ENCODE measurements around the gene MCRIP2. TPM values are rescaled to one million over a fixed set of nuclear protein-coding genes. Genes with fewer than 3 reads are reported as not detected.

The MCRIP2 gene
- total RNA-seq, 1 experiment from 2014 or later, result 56.3 TPM

DNA sequence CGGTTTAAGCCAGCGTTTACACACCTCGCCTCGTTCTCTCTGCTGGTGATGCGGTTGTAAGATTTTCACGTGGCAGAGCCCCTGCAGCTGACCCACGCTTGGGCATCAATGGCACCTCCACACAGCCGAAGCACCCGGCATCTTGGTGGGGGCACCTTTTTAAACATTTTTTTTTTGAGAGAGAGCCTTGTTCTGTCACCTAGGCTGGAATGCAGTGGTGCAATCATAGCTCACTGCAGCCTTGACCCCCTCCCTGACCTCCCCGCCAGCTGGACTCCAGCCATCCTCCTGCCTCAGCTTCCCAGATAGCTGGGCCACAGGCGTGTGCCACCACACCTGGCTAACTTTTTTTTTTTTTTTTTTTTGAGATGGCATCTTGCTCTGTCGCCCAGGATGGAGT is 12.4 kb downstream of the MCRIP2 start:
- TF ChIP-seq, protein P1, sequence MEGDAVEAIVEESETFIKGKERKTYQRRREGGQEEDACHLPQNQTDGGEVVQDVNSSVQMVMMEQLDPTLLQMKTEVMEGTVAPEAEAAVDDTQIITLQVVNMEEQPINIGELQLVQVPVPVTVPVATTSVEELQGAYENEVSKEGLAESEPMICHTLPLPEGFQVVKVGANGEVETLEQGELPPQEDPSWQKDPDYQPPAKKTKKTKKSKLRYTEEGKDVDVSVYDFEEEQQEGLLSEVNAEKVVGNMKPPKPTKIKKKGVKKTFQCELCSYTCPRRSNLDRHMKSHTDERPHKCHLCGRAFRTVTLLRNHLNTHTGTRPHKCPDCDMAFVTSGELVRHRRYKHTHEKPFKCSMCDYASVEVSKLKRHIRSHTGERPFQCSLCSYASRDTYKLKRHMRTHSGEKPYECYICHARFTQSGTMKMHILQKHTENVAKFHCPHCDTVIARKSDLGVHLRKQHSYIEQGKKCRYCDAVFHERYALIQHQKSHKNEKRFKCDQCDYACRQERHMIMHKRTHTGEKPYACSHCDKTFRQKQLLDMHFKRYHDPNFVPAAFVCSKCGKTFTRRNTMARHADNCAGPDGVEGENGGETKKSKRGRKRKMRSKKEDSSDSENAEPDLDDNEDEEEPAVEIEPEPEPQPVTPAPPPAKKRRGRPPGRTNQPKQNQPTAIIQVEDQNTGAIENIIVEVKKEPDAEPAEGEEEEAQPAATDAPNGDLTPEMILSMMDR (IDR thresholded peaks at IDR 0.05; ENCODE audit: unreplicated experiment), result no peak
- intact Hi-C loops (cut with micrococcal nuclease; ENCODE audit: unreplicated experiment), result no loop called here
- H3K4me3 Mint-ChIP-seq (ENCODE audit: low read depth, unreplicated experiment), result no peak overlapping the region
- no TSS peak for BruUV-seq (replicated peaks)
- CTCF ChIA-PET, result no interaction called here
- no peaks in the 10 kb centered on the region for H3K27me3 Mint-ChIP-seq (ENCODE audit: unreplicated experiment)
- no peaks in the 10 kb centered on the region for H3K9me3 Mint-ChIP-seq (ENCODE audit: low read depth, unreplicated experiment)
- no peak for DNase-seq
- no peaks in the 10 kb centered on the region for H3K4me1 Mint-ChIP-seq (ENCODE audit: low read depth, unreplicated experiment)
- peaks cover 59% of the 10 kb centered on the region for H3K36me3 Mint-ChIP-seq (ENCODE audit: insufficient read depth, unreplicated experiment)
- no peak overlapping the region for H3K27ac Mint-ChIP-seq (ENCODE audit: unreplicated experiment)

DNA sequence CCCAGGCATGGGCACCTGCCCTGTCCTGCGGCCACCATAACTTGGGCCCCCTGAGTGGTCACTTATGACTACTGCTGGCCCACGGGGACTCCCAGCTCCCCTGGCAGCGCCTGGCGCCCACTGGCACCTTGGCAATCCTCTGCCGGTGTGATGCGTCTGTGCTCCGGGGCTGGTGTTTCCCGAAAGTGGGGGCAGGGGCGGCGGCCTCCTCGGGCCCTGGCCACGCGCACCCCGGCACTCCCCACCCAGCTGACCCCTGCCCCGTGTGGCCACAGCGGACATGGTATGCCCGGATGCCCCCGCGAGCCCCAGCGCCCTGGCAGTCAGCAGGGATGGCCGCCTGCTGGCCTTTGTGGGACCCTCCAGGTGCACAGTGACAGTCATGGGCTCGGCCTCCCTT is 15.9 kb downstream of the MCRIP2 start:
- Mint-ChIP-seq H3K36me3 (ENCODE audit: insufficient read depth, unreplicated experiment) (peaks cover 46% of the 10 kb centered on the region), H3K9me3 (ENCODE audit: low read depth, unreplicated experiment) (no peaks in the 10 kb centered on the region), H3K27ac (ENCODE audit: unreplicated experiment) (no peak overlapping the region), H3K27me3 (ENCODE audit: unreplicated experiment) (no peaks in the 10 kb centered on the region), H3K4me3 (ENCODE audit: low read depth, unreplicated experiment) (no peak overlapping the region), H3K4me1 (ENCODE audit: low read depth, unreplicated experiment) (no peaks in the 10 kb centered on the region)
- intact Hi-C loops (cut with micrococcal nuclease; ENCODE audit: unreplicated experiment), result no loop called here
- DNase-seq, result no peak
- TF ChIP-seq, protein P1 (IDR thresholded peaks at IDR 0.05; ENCODE audit: unreplicated experiment), result no peak
- CTCF ChIA-PET, result no interaction called here
- no TSS peak for BruUV-seq (replicated peaks)

DNA sequence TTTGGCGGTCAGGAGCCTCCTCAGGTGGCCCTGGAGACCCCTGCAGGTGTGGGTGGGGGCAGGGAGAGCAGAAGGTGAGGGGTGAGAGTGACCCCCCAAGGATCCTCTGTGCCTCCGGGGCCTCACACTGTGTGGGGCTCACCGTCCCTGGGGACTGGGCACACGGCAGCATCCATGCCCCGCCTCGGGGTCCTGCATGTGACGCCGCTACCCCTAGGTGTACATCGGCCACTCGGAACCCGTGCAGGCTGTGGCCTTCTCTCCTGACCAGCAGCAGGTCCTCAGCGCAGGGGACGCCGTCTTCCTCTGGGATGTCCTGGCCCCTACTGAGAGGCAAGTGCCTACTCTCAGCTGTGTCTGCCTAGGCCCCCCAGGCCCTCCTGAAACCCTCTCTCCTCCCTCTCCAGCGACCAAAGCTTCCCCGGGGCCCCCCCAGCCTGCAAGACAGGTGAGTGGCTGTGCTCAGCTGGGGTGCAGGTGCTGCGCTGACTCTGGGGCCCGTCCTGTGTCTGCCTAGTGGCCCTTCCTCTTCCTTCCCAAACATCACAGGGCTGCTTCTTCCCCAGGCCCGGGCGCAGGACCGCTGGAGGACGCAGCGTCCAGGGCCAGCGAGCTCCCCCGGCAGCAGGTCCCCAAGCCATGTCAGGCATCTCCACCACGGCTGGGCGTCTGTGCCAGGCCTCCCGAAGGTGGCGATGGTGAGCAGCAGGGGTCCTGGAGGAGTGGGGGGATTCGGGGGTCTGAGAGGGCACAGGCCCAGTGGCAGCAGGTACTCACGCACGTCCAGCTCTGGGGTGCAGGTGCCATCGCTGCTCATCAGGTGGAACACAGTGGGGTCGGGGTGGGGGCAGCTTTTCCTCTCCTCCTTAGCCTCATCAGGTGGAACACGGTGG is 17.3 kb downstream of the MCRIP2 start:
- TF ChIP-seq, protein P1 (IDR thresholded peaks at IDR 0.05; ENCODE audit: unreplicated experiment), result no peak
- CTCF ChIA-PET, result no interaction called here
- H3K27ac Mint-ChIP-seq (ENCODE audit: unreplicated experiment), result no peak overlapping the region

DNA sequence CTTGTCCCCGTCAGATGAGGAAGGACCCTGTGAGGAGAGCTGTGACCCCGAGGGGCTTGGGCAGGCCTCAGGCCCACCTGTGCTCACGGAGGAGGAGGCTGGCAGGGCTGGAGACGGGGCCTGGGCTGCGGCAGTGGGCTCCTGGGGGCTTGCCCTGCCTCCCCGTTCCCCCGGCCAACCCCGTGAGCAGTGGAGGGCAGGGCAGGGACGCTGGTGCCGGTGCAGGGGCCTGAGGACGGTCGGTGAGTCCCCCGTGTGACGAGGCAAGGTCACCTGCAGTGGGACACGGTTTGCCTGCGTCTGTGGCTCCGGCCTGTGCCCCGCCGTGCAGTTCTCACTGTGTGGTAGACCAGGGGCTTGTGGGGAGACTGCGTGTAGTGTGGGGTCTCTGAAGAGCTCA is 18.0 kb downstream of the MCRIP2 start:
- H3K36me3 Mint-ChIP-seq (ENCODE audit: insufficient read depth, unreplicated experiment), result peaks cover 35% of the 10 kb centered on the region
- H3K4me3 Mint-ChIP-seq (ENCODE audit: low read depth, unreplicated experiment), result no peak overlapping the region
- CTCF ChIA-PET, result no interaction called here
- H3K9me3 Mint-ChIP-seq (ENCODE audit: low read depth, unreplicated experiment), result no peaks in the 10 kb centered on the region
- no peaks in the 10 kb centered on the region for H3K4me1 Mint-ChIP-seq (ENCODE audit: low read depth, unreplicated experiment)
- intact Hi-C loops (cut with micrococcal nuclease; ENCODE audit: unreplicated experiment), result no loop called here
- H3K27me3 Mint-ChIP-seq (ENCODE audit: unreplicated experiment), result no peaks in the 10 kb centered on the region
- no peak overlapping the region for H3K27ac Mint-ChIP-seq (ENCODE audit: unreplicated experiment)
- no TSS peak for BruUV-seq (replicated peaks)
- TF ChIP-seq, protein P1 (IDR thresholded peaks at IDR 0.05; ENCODE audit: unreplicated experiment), result no peak
- DNase-seq, result no peak

More for the DNA sequence above, 17.3 kb downstream of the MCRIP2 start:
- intact Hi-C loops (cut with micrococcal nuclease; ENCODE audit: unreplicated experiment), result no loop called here
- BruUV-seq (replicated peaks), result no TSS peak
- Mint-ChIP-seq H3K36me3 (ENCODE audit: insufficient read depth, unreplicated experiment) (peaks cover 42% of the 10 kb centered on the region), H3K27me3 (ENCODE audit: unreplicated experiment) (no peaks in the 10 kb centered on the region), H3K9me3 (ENCODE audit: low read depth, unreplicated experiment) (no peaks in the 10 kb centered on the region), H3K4me3 (ENCODE audit: low read depth, unreplicated experiment) (no peak overlapping the region), H3K4me1 (ENCODE audit: low read depth, unreplicated experiment) (no peaks in the 10 kb centered on the region)
- DNase-seq, result no peak
